ENCODE measurements around the gene ANTXR1. TPM values are rescaled to one million over a fixed set of nuclear protein-coding genes. Genes with fewer than 3 reads are reported as not detected.

ANTXR1 gene
- total RNA-seq, 1 experiment from 2014 or later = 0.66 TPM

DNA sequence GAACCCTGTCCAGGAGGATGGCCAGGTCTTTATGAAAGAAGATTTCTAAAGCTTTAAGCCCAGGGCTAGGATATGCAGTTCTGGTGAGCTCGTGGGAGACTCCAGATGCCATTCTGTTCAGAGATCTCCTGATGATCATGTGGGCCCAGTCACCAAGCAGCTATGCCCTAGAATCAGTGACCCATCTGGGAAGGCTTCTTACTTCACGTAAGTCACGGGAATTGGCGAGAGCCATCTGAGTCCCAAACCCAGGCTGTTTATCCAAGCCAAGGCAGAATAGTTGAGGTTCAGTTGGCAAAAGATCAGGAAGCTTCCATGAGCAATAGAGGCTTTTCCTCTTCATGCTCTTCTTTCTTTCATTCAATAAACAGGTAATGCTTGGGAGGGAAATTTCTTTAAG is 23.9 kb downstream of the ANTXR1 start:
- TF ChIP-seq, protein P1, sequence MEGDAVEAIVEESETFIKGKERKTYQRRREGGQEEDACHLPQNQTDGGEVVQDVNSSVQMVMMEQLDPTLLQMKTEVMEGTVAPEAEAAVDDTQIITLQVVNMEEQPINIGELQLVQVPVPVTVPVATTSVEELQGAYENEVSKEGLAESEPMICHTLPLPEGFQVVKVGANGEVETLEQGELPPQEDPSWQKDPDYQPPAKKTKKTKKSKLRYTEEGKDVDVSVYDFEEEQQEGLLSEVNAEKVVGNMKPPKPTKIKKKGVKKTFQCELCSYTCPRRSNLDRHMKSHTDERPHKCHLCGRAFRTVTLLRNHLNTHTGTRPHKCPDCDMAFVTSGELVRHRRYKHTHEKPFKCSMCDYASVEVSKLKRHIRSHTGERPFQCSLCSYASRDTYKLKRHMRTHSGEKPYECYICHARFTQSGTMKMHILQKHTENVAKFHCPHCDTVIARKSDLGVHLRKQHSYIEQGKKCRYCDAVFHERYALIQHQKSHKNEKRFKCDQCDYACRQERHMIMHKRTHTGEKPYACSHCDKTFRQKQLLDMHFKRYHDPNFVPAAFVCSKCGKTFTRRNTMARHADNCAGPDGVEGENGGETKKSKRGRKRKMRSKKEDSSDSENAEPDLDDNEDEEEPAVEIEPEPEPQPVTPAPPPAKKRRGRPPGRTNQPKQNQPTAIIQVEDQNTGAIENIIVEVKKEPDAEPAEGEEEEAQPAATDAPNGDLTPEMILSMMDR (IDR thresholded peaks at IDR 0.05; ENCODE audit: unreplicated experiment) = no peak
- Mint-ChIP-seq H3K4me3 (ENCODE audit: low read depth, unreplicated experiment) (no peak overlapping the region), H3K27me3 (ENCODE audit: unreplicated experiment) (peaks cover 82% of the 10 kb centered on the region), H3K27ac (ENCODE audit: unreplicated experiment) (no peak overlapping the region), H3K9me3 (ENCODE audit: low read depth, unreplicated experiment) (no peaks in the 10 kb centered on the region), H3K36me3 (ENCODE audit: insufficient read depth, unreplicated experiment) (no peaks in the 10 kb centered on the region), H3K4me1 (ENCODE audit: low read depth, unreplicated experiment) (no peaks in the 10 kb centered on the region)
- no peak for DNase-seq
- CTCF ChIA-PET = no interaction called here
- no TSS peak for BruUV-seq (replicated peaks)
- intact Hi-C loops (cut with micrococcal nuclease; ENCODE audit: unreplicated experiment) = no loop called here

DNA sequence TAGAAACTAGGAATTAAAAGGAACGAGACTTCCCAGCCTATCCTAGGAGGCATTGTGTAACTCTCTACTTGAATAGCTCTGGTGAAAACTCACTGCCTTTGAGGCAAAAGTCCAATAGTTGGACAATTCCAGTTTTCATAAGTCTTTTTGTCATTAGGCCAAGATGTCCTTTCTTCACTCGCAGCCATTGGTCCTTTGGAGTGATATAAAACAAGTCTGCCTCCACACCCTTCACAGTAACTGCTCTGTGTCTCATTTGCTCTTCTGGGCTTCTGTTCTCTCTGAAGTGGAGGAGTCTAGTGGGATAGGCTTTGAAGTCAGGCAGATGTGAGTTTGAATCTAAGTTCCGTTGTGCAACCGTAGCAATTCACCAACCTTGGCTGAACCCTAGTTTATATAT is 28.2 kb downstream of the ANTXR1 start:
- peaks cover 85% of the 10 kb centered on the region for H3K27me3 Mint-ChIP-seq (ENCODE audit: unreplicated experiment)
- H3K36me3 Mint-ChIP-seq (ENCODE audit: insufficient read depth, unreplicated experiment) = no peaks in the 10 kb centered on the region
- H3K4me3 Mint-ChIP-seq (ENCODE audit: low read depth, unreplicated experiment) = no peak overlapping the region
- DNase-seq = no peak
- H3K9me3 Mint-ChIP-seq (ENCODE audit: low read depth, unreplicated experiment) = no peaks in the 10 kb centered on the region
- CTCF ChIA-PET = no interaction called here
- H3K4me1 Mint-ChIP-seq (ENCODE audit: low read depth, unreplicated experiment) = no peaks in the 10 kb centered on the region
- TF ChIP-seq, protein P1 (IDR thresholded peaks at IDR 0.05; ENCODE audit: unreplicated experiment) = no peak
- no peak overlapping the region for H3K27ac Mint-ChIP-seq (ENCODE audit: unreplicated experiment)
- no TSS peak for BruUV-seq (replicated peaks)
- intact Hi-C loops (cut with micrococcal nuclease; ENCODE audit: unreplicated experiment) = no loop called here

DNA sequence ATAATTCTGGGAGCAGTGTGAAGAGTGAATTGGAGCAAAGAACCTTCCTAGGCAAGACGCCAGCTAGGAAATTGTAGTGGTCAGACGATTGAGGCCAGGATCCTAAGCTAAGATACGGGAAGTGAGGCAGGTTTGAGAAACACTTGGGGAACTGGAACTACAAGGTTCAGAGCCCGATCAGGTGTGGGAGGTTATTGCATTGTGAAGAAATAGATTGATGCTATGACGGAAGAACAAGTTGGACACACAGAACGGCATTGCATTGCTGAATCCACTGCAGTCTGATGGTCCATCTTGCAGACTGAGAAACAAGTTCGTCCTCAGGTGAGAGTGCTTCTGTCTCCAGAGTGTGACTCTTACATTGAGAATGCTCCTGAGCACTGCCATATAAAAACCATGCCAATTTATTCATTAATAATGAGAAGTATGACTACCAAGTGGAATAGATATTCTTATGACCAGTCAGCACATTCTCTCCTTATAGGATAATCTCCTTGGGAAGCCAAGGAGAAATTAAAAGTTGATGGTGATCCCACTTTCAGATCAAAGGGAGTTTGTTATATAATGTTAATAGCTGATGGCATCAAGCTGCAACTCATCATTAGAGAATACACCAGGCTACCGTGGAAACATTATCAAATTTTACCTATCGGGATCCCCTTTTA is 30.9 kb downstream of the ANTXR1 start:
- Mint-ChIP-seq H3K9me3 (ENCODE audit: low read depth, unreplicated experiment) (no peaks in the 10 kb centered on the region), H3K27me3 (ENCODE audit: unreplicated experiment) (peaks cover 61% of the 10 kb centered on the region), H3K4me3 (ENCODE audit: low read depth, unreplicated experiment) (no peak overlapping the region), H3K27ac (ENCODE audit: unreplicated experiment) (no peak overlapping the region), H3K4me1 (ENCODE audit: low read depth, unreplicated experiment) (no peaks in the 10 kb centered on the region), H3K36me3 (ENCODE audit: insufficient read depth, unreplicated experiment) (no peaks in the 10 kb centered on the region)
- CTCF ChIA-PET = no interaction called here
- intact Hi-C loops (cut with micrococcal nuclease; ENCODE audit: unreplicated experiment) = no loop called here
- TF ChIP-seq, protein P1 (IDR thresholded peaks at IDR 0.05; ENCODE audit: unreplicated experiment) = no peak
- no peak for DNase-seq
- no TSS peak for BruUV-seq (replicated peaks)

DNA sequence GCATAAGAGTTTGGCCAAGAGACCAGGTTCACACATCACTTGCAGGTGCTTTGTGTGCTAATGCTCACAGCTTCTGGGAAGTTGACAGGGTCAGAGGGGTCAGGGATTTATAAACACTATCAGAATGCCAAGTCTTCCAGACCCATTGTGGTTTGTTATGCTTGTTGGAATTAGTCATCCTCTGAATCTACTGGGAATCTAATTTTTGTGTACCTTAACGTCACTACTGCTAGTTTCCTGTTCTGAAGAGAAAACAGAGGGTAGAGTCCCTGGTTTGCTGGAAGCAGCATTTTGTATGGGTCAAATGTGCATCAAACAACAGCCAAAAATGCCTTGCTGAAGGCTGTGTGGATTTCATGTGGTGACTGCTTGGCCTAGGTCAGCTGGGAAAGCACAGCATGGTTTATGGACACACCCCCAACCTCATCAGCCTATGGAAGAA is 33.3 kb downstream of the ANTXR1 start:
- intact Hi-C loops (cut with micrococcal nuclease; ENCODE audit: unreplicated experiment) = no loop called here
- peak; percentile 7 for DNase-seq
- H3K36me3 Mint-ChIP-seq (ENCODE audit: insufficient read depth, unreplicated experiment) = no peaks in the 10 kb centered on the region

More for the DNA sequence above, 33.3 kb downstream of the ANTXR1 start:
- Mint-ChIP-seq H3K4me3 (ENCODE audit: low read depth, unreplicated experiment) (no peak overlapping the region), H3K9me3 (ENCODE audit: low read depth, unreplicated experiment) (no peaks in the 10 kb centered on the region), H3K27ac (ENCODE audit: unreplicated experiment) (no peak overlapping the region), H3K4me1 (ENCODE audit: low read depth, unreplicated experiment) (no peaks in the 10 kb centered on the region), H3K27me3 (ENCODE audit: unreplicated experiment) (peaks cover 47% of the 10 kb centered on the region)
- CTCF ChIA-PET = interaction anchor here (0.6 kb wide), 1 partner anchor 896 kb away, joined by 3 read pairs; no protein-coding TSS in a partner anchor
- BruUV-seq (replicated peaks) = no TSS peak
- TF ChIP-seq, protein P1 (IDR thresholded peaks at IDR 0.05; ENCODE audit: unreplicated experiment) = no peak

All from Calu3 (cell line).